ENCODE measurements around the gene UNK. TPM values are rescaled to one million over a fixed set of nuclear protein-coding genes. Genes with fewer than 3 reads are reported as not detected.
"Not testable (repeated sequence)": the region's sequence is repeated elsewhere in the genome, so short reads cannot be mapped to it uniquely, and the experiment has no call there.

Gene UNK
- total RNA-seq, 1 donor from 2014 or later, result 16.7 TPM

GRCh38 chr17:75855310-75856061 lies 70.9 kb downstream of the UNK start, which contains the start of gene WBP2:
Gene WBP2, minus strand, starts transcription at chr17:75855335. Its CDS starts 38 bp downstream, at chr17:75855297.
- H3K79me2 ChIP-seq (ENCODE audit: insufficient read depth, low read length), result peaks cover 7% of the 10 kb centered on the region
- DNase-seq (ENCODE audit: low read depth) (peak; percentile 100), FAIRE-seq (peak; percentile 83)
- H3K4me3 Mint-ChIP-seq (ENCODE audit: unreplicated experiment), result peak within 1 kb of the TSS; percentile 89
- H3K4me2 ChIP-seq (ENCODE audit: low read length), result peak within 1 kb of the TSS; percentile 94
- no peaks in the 10 kb centered on the region for H3K9me3 Mint-ChIP-seq (ENCODE audit: unreplicated experiment)
- peak within 1 kb of the TSS; percentile 87 for H3K27ac ChIP-seq (ENCODE audit: low read depth, low read length)
- H3K4me3 ChIP-seq (ENCODE audit: insufficient read depth, low read depth, low read length), result peak within 1 kb of the TSS; percentile 89
- peaks cover 30% of the 10 kb centered on the region for H3K4me1 ChIP-seq (ENCODE audit: insufficient read depth, low read length)
- H3K36me3 Mint-ChIP-seq (ENCODE audit: low read depth, unreplicated experiment), result peaks cover 7% of the 10 kb centered on the region
- TF ChIP-seq EZH2 (IDR thresholded peaks at IDR 0.05; ENCODE audit: insufficient read depth, low read length) (no peak), CTCF (IDR thresholded peaks at IDR 0.05; ENCODE audit: insufficient read depth, low read depth, low read length) (peak; percentile 21)
- H4K20me1 ChIP-seq (ENCODE audit: insufficient read depth, low read length), result no peaks in the 10 kb centered on the region
- peaks cover 8% of the 10 kb centered on the region for H3K4me1 Mint-ChIP-seq (ENCODE audit: low read depth, unreplicated experiment)
- H3K27ac Mint-ChIP-seq (ENCODE audit: unreplicated experiment), result peak within 1 kb of the TSS; percentile 8
- no peaks in the 10 kb centered on the region for H3K27me3 ChIP-seq (ENCODE audit: insufficient read depth, low read length)
- H3K9me3 ChIP-seq (ENCODE audit: insufficient read depth, low read depth, low read length), result no peaks in the 10 kb centered on the region
- H3K27me3 Mint-ChIP-seq (ENCODE audit: low read depth, unreplicated experiment), result no peaks in the 10 kb centered on the region
- H3K36me3 ChIP-seq (ENCODE audit: insufficient read depth, low read length), result peaks cover 3% of the 10 kb centered on the region
- H3K9ac ChIP-seq (ENCODE audit: low read length), result peak within 1 kb of the TSS; percentile 90
- peak within 1 kb of the TSS; percentile 92 for H2AFZ ChIP-seq (ENCODE audit: low read depth, low read length)

GRCh38 chr17:75856062-75856756 lies 71.6 kb downstream of the UNK start:
- Histone ChIP-seq H3K4me1 (ENCODE audit: insufficient read depth, low read length) (peaks cover 26% of the 10 kb centered on the region), H3K9me3 (ENCODE audit: insufficient read depth, low read depth, low read length) (no peaks in the 10 kb centered on the region), H3K36me3 (ENCODE audit: insufficient read depth, low read length) (no peaks in the 10 kb centered on the region), H3K79me2 (ENCODE audit: insufficient read depth, low read length) (peaks cover 7% of the 10 kb centered on the region), H2AFZ (ENCODE audit: low read depth, low read length) (peak overlapping the region; percentile 92), H3K27ac (ENCODE audit: low read depth, low read length) (peak overlapping the region; percentile 87), H3K27me3 (ENCODE audit: insufficient read depth, low read length) (no peaks in the 10 kb centered on the region), H3K4me2 (ENCODE audit: low read length) (peak overlapping the region; percentile 89), H4K20me1 (ENCODE audit: insufficient read depth, low read length) (no peaks in the 10 kb centered on the region), H3K4me3 (ENCODE audit: insufficient read depth, low read depth, low read length) (peak overlapping the region; percentile 89), H3K9ac (ENCODE audit: low read length) (peak overlapping the region; percentile 90)
- peak overlapping the region; percentile 8 for H3K27ac Mint-ChIP-seq (ENCODE audit: unreplicated experiment)
- no peaks in the 10 kb centered on the region for H3K27me3 Mint-ChIP-seq (ENCODE audit: low read depth, unreplicated experiment)
- no peaks in the 10 kb centered on the region for H3K9me3 Mint-ChIP-seq (ENCODE audit: unreplicated experiment)
- no peak for TF ChIP-seq EZH2 (IDR thresholded peaks at IDR 0.05; ENCODE audit: insufficient read depth, low read length)
- no peak for TF ChIP-seq CTCF (IDR thresholded peaks at IDR 0.05; ENCODE audit: insufficient read depth, low read depth, low read length)
- H3K4me1 Mint-ChIP-seq (ENCODE audit: low read depth, unreplicated experiment), result peaks cover 8% of the 10 kb centered on the region
- H3K4me3 Mint-ChIP-seq (ENCODE audit: unreplicated experiment), result peak overlapping the region; percentile 89
- DNase-seq (ENCODE audit: low read depth) (no peak), FAIRE-seq (no peak)
- peaks cover 4% of the 10 kb centered on the region for H3K36me3 Mint-ChIP-seq (ENCODE audit: low read depth, unreplicated experiment)

GRCh38 chr17:75859358-75859757 lies 74.8 kb downstream of the UNK start:
- H3K9me3 Mint-ChIP-seq (ENCODE audit: unreplicated experiment); H3K9me3 ChIP-seq (ENCODE audit: insufficient read depth, low read depth, low read length); H3K79me2 ChIP-seq (ENCODE audit: insufficient read depth, low read length); H3K4me3 Mint-ChIP-seq (ENCODE audit: unreplicated experiment); DNase-seq (ENCODE audit: low read depth); H3K27me3 ChIP-seq (ENCODE audit: insufficient read depth, low read length); H3K4me1 Mint-ChIP-seq (ENCODE audit: low read depth, unreplicated experiment); H3K9ac ChIP-seq (ENCODE audit: low read length); H3K36me3 ChIP-seq (ENCODE audit: insufficient read depth, low read length); H4K20me1 ChIP-seq (ENCODE audit: insufficient read depth, low read length); H3K4me3 ChIP-seq (ENCODE audit: insufficient read depth, low read depth, low read length); H3K27me3 Mint-ChIP-seq (ENCODE audit: low read depth, unreplicated experiment); H3K4me2 ChIP-seq (ENCODE audit: low read length); H2AFZ ChIP-seq (ENCODE audit: low read depth, low read length); H3K27ac Mint-ChIP-seq (ENCODE audit: unreplicated experiment); H3K27ac ChIP-seq (ENCODE audit: low read depth, low read length); H3K36me3 Mint-ChIP-seq (ENCODE audit: low read depth, unreplicated experiment); FAIRE-seq: not testable (repeated sequence)
- H3K4me1 ChIP-seq (ENCODE audit: insufficient read depth, low read length), result peaks cover 13% of the 10 kb centered on the region

All from astrocyte (in vitro differentiated cells and primary cell).